ENCODE measurements around the gene ZNF416.

The ZNF416 gene

GRCh38 chr19:57558525-57558924 is 20.2 kb downstream of the ZNF416 start:
- no peak for DNase-seq

GRCh38 chr19:57557659-57558058 is 21.1 kb downstream of the ZNF416 start:
- no peak for DNase-seq

DNA sequence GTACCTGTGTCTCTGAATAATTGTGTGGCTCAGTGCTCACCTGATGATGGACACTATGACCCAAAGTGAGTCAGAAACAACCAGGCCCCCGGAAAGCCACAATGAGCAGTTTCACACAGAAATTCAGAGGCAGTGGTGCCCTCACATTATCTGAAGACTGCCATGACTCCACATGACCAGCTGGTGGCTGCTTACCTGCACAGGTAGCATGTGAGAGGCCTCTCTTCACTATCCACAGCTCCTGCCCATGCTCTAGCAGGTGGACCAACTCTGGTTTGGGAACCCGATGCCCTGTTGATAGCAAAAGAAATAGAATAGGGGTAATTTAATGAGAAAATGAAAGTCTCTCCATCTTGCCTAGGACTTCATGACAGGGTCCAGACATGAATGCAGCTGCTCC is 26.3 kb downstream of the ZNF416 start:
- no peak for DNase-seq

DNA sequence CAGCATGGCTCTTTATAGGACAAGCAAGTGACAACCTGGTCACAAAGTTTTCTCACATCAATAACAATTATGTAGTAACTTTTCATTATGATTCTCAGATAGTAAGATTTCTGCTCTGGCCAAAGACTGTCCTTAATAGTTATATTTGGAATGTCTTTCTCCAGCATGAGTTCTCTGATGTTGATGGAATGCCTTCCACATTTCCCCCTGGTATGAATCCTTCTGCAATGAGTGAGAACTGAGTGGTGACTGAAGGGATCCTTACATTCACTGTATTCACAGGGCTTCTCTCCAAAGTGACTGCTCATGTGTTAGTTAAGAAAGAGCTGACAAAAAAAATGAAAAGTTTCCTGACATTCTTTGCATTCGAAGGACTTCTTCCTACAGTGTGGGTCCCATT is 32.2 kb downstream of the ZNF416 start:
- DNase-seq = no peak

DNA sequence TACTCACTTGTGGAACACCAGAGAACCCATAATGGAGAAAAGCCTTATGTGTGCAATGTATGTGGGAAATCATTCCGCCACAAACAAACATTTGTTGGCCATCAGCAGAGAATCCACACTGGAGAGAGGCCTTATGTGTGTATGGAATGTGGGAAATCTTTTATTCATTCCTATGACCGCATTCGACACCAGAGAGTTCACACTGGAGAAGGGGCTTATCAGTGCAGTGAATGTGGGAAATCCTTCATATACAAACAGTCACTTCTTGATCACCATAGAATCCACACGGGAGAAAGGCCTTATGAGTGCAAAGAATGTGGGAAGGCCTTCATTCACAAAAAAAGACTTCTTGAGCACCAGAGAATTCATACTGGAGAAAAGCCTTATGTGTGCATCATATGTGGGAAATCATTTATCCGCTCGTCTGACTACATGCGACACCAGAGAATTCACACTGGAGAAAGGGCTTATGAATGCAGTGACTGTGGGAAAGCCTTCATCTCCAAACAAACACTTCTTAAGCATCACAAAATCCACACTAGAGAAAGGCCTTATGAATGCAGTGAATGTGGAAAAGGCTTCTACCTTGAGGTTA is 40.7 kb downstream of the ZNF416 start:
- DNase-seq = no peak

- DNase-seq = peak; percentile 86
These were observed 51.4 kb downstream of the ZNF416 start, which contains the start of gene ZNF549 for GRCh38 chr19:57527136-57527881. ZNF549 (plus strand) TSS chr19:57527356; CDS start chr19:57527574, 218 bp downstream.
